ENCODE data around the gene SPTBN1.
A peak's percentile ranks its signal among the peaks of the same experiment; 100 is the strongest.
"Not testable (repeated sequence)": the region's sequence is repeated elsewhere in the genome, so short reads cannot be mapped to it uniquely, and the experiment has no call there.

The SPTBN1 gene

GRCh38 chr2:54685263-54685775 lies 229.2 kb downstream of the SPTBN1 start:
- Mint-ChIP-seq H3K4me1 (ENCODE audit: low read depth) (peaks cover 54% of the 10 kb centered on the region), H3K4me3 (peak overlapping the region; percentile 14), H3K27me3 (ENCODE audit: low read depth) (peaks cover 47% of the 10 kb centered on the region), H3K36me3 (ENCODE audit: low read depth) (peaks cover 7% of the 10 kb centered on the region), H3K27ac (no peak overlapping the region), H3K9me3 (peaks cover 16% of the 10 kb centered on the region)

- Mint-ChIP-seq H3K27ac (peak overlapping the region; percentile 11), H3K36me3 (ENCODE audit: low read depth) (peaks cover 5% of the 10 kb centered on the region), H3K4me3 (peak overlapping the region; percentile 43), H3K4me1 (ENCODE audit: low read depth) (peaks cover 37% of the 10 kb centered on the region), H3K27me3 (ENCODE audit: low read depth) (peaks cover 53% of the 10 kb centered on the region), H3K9me3 (peaks cover 6% of the 10 kb centered on the region)
These were observed 231.5 kb downstream of the SPTBN1 start for GRCh38 chr2:54687595-54688152.

- H3K27me3 Mint-ChIP-seq (ENCODE audit: low read depth): peaks cover 41% of the 10 kb centered on the region
- no peak overlapping the region for H3K27ac Mint-ChIP-seq
- no peak overlapping the region for H3K4me3 Mint-ChIP-seq
- H3K4me1 Mint-ChIP-seq (ENCODE audit: low read depth): peaks cover 22% of the 10 kb centered on the region
- H3K9me3 Mint-ChIP-seq: peaks cover 3% of the 10 kb centered on the region
- no peaks in the 10 kb centered on the region for H3K36me3 Mint-ChIP-seq (ENCODE audit: low read depth)
These were observed 235.5 kb downstream of the SPTBN1 start for GRCh38 chr2:54691445-54692135.

GRCh38 chr2:54692556-54692955 lies 236.4 kb downstream of the SPTBN1 start:
- Mint-ChIP-seq H3K4me3 (no peak overlapping the region), H3K27ac (no peak overlapping the region), H3K9me3 (peaks cover 3% of the 10 kb centered on the region), H3K36me3 (ENCODE audit: low read depth) (no peaks in the 10 kb centered on the region), H3K4me1 (ENCODE audit: low read depth) (peaks cover 15% of the 10 kb centered on the region), H3K27me3 (ENCODE audit: low read depth) (peaks cover 44% of the 10 kb centered on the region)

- Mint-ChIP-seq H3K27me3 (ENCODE audit: low read depth) (peaks cover 42% of the 10 kb centered on the region), H3K27ac (no peak overlapping the region), H3K4me3 (no peak overlapping the region), H3K36me3 (ENCODE audit: low read depth) (no peaks in the 10 kb centered on the region), H3K4me1 (ENCODE audit: low read depth) (no peaks in the 10 kb centered on the region), H3K9me3 (no peaks in the 10 kb centered on the region)
These were observed 239.3 kb downstream of the SPTBN1 start for GRCh38 chr2:54695378-54695777.

GRCh38 chr2:54697934-54698333 lies 241.8 kb downstream of the SPTBN1 start:
- Mint-ChIP-seq H3K27me3 (ENCODE audit: low read depth) (peaks cover 59% of the 10 kb centered on the region), H3K9me3 (no peaks in the 10 kb centered on the region), H3K36me3 (ENCODE audit: low read depth) (no peaks in the 10 kb centered on the region), H3K4me3 (no peak overlapping the region), H3K4me1 (ENCODE audit: low read depth) (no peaks in the 10 kb centered on the region), H3K27ac (no peak overlapping the region)

GRCh38 chr2:54698926-54699325 lies 242.8 kb downstream of the SPTBN1 start:
- not testable (repeated sequence) for H3K36me3 Mint-ChIP-seq (ENCODE audit: low read depth); H3K9me3 Mint-ChIP-seq; H3K27ac Mint-ChIP-seq; H3K4me3 Mint-ChIP-seq; H3K4me1 Mint-ChIP-seq (ENCODE audit: low read depth)
- peaks cover 57% of the 10 kb centered on the region for H3K27me3 Mint-ChIP-seq (ENCODE audit: low read depth)

- Mint-ChIP-seq H3K9me3 (no peaks in the 10 kb centered on the region), H3K4me3 (no peak overlapping the region), H3K4me1 (ENCODE audit: low read depth) (peaks cover 2% of the 10 kb centered on the region), H3K27me3 (ENCODE audit: low read depth) (peaks cover 57% of the 10 kb centered on the region), H3K36me3 (ENCODE audit: low read depth) (no peaks in the 10 kb centered on the region), H3K27ac (no peak overlapping the region)
These were observed 243.5 kb downstream of the SPTBN1 start for GRCh38 chr2:54699665-54700064.

- no peaks in the 10 kb centered on the region for H3K36me3 Mint-ChIP-seq (ENCODE audit: low read depth)
- peaks cover 2% of the 10 kb centered on the region for H3K4me1 Mint-ChIP-seq (ENCODE audit: low read depth)
- no peak overlapping the region for H3K4me3 Mint-ChIP-seq
- H3K27ac Mint-ChIP-seq: no peak overlapping the region
- no peaks in the 10 kb centered on the region for H3K9me3 Mint-ChIP-seq
- H3K27me3 Mint-ChIP-seq (ENCODE audit: low read depth): peaks cover 53% of the 10 kb centered on the region
These were observed 244.9 kb downstream of the SPTBN1 start for GRCh38 chr2:54701029-54701428.

- Mint-ChIP-seq H3K27me3 (ENCODE audit: low read depth) (peaks cover 47% of the 10 kb centered on the region), H3K9me3 (no peaks in the 10 kb centered on the region), H3K4me1 (ENCODE audit: low read depth) (peaks cover 9% of the 10 kb centered on the region)
These were observed 248.1 kb downstream of the SPTBN1 start for GRCh38 chr2:54704238-54704637.

GRCh38 chr2:54704688-54705605 lies 248.8 kb downstream of the SPTBN1 start:
- Mint-ChIP-seq H3K27ac (no peak overlapping the region), H3K9me3 (no peaks in the 10 kb centered on the region), H3K4me3 (no peak overlapping the region), H3K27me3 (ENCODE audit: low read depth) (peaks cover 51% of the 10 kb centered on the region), H3K4me1 (ENCODE audit: low read depth) (peaks cover 9% of the 10 kb centered on the region), H3K36me3 (ENCODE audit: low read depth) (no peaks in the 10 kb centered on the region)

More at GRCh38 chr2:54704238-54704637, 248.1 kb downstream of the SPTBN1 start:
- Mint-ChIP-seq H3K4me3 (no peak overlapping the region), H3K27ac (no peak overlapping the region), H3K36me3 (ENCODE audit: low read depth) (no peaks in the 10 kb centered on the region)

- H3K4me1 Mint-ChIP-seq (ENCODE audit: low read depth): peaks cover 9% of the 10 kb centered on the region
- no peak overlapping the region for H3K27ac Mint-ChIP-seq
- H3K9me3 Mint-ChIP-seq: no peaks in the 10 kb centered on the region
- peaks cover 48% of the 10 kb centered on the region for H3K27me3 Mint-ChIP-seq (ENCODE audit: low read depth)
- no peaks in the 10 kb centered on the region for H3K36me3 Mint-ChIP-seq (ENCODE audit: low read depth)
- no peak overlapping the region for H3K4me3 Mint-ChIP-seq
These were observed 250.5 kb downstream of the SPTBN1 start for GRCh38 chr2:54706622-54707021.

GRCh38 chr2:54708584-54709335 lies 252.6 kb downstream of the SPTBN1 start:
- no peak overlapping the region for H3K4me3 Mint-ChIP-seq
- H3K27ac Mint-ChIP-seq: no peak overlapping the region
- H3K9me3 Mint-ChIP-seq: no peaks in the 10 kb centered on the region
- peaks cover 46% of the 10 kb centered on the region for H3K27me3 Mint-ChIP-seq (ENCODE audit: low read depth)
- H3K4me1 Mint-ChIP-seq (ENCODE audit: low read depth): peaks cover 7% of the 10 kb centered on the region
- H3K36me3 Mint-ChIP-seq (ENCODE audit: low read depth): no peaks in the 10 kb centered on the region

- Mint-ChIP-seq H3K36me3 (ENCODE audit: low read depth) (no peaks in the 10 kb centered on the region), H3K4me3 (no peak overlapping the region), H3K9me3 (no peaks in the 10 kb centered on the region), H3K27me3 (ENCODE audit: low read depth) (peaks cover 50% of the 10 kb centered on the region), H3K4me1 (ENCODE audit: low read depth) (peaks cover 7% of the 10 kb centered on the region), H3K27ac (no peak overlapping the region)
These were observed 253.2 kb downstream of the SPTBN1 start for GRCh38 chr2:54709336-54709809.

All from T-helper 1 cell treated with Interleukin-12 subunit alpha and Interleukin-12 subunit beta and Interleukin-4 antibody, amounts not matched to agents 30 μg/mL and 1 μg/mL, for 36 hours (primary cell).